ENCODE results near the gene SECTM1.

Gene SECTM1

GRCh38 chr17:82346342-82347300 lies 13.1 kb upstream of the SECTM1 start:
- H3K36me3 ChIP-seq (ENCODE audit: control insufficient read depth, insufficient read depth, low read length): no peaks in the 10 kb centered on the region
- no peak overlapping the region for H3K4me3 ChIP-seq (ENCODE audit: insufficient read depth, low read depth, low read length)
- H3K4me1 ChIP-seq (ENCODE audit: control insufficient read depth, insufficient read depth, low read length): peaks cover 9% of the 10 kb centered on the region
- no peaks in the 10 kb centered on the region for H3K9me3 ChIP-seq (ENCODE audit: control insufficient read depth, low read length)
- H3K27me3 ChIP-seq (ENCODE audit: control insufficient read depth, insufficient read depth, low read length, poor library complexity, severe bottlenecking): peaks cover 4% of the 10 kb centered on the region
- H3K27ac ChIP-seq (ENCODE audit: insufficient read depth, low read depth, low read length, poor library complexity, severe bottlenecking): no peak overlapping the region
- WGBS, 2 experiments: 92% methylated on average over 28 of the region's 28 CpGs

GRCh38 chr17:82345151-82345976 lies 11.8 kb upstream of the SECTM1 start:
- H3K36me3 ChIP-seq (ENCODE audit: control insufficient read depth, insufficient read depth, low read length): no peaks in the 10 kb centered on the region
- no peaks in the 10 kb centered on the region for H3K9me3 ChIP-seq (ENCODE audit: control insufficient read depth, low read length)
- no peak overlapping the region for H3K4me3 ChIP-seq (ENCODE audit: insufficient read depth, low read depth, low read length)
- peaks cover 9% of the 10 kb centered on the region for H3K4me1 ChIP-seq (ENCODE audit: control insufficient read depth, insufficient read depth, low read length)
- 93 to 94% methylated on average over 42 of the region's 42 CpGs for WGBS, 2 experiments
- H3K27ac ChIP-seq (ENCODE audit: insufficient read depth, low read depth, low read length, poor library complexity, severe bottlenecking): no peak overlapping the region
- H3K27me3 ChIP-seq (ENCODE audit: control insufficient read depth, insufficient read depth, low read length, poor library complexity, severe bottlenecking): peaks cover 4% of the 10 kb centered on the region

- Histone ChIP-seq H3K9me3 (ENCODE audit: control insufficient read depth, low read length) (no peaks in the 10 kb centered on the region), H3K36me3 (ENCODE audit: control insufficient read depth, insufficient read depth, low read length) (no peaks in the 10 kb centered on the region), H3K4me3 (ENCODE audit: insufficient read depth, low read depth, low read length) (no peak overlapping the region), H3K27ac (ENCODE audit: insufficient read depth, low read depth, low read length, poor library complexity, severe bottlenecking) (no peak overlapping the region), H3K27me3 (ENCODE audit: control insufficient read depth, insufficient read depth, low read length, poor library complexity, severe bottlenecking) (peaks cover 8% of the 10 kb centered on the region), H3K4me1 (ENCODE audit: control insufficient read depth, insufficient read depth, low read length) (peaks cover 9% of the 10 kb centered on the region)
- WGBS, 2 experiments: 89 to 90% methylated on average over 24 of the region's 24 CpGs
Measured at GRCh38 chr17:82344175-82344907, 10.8 kb upstream of the SECTM1 start.

GRCh38 chr17:82343560-82343959 lies 10.0 kb upstream of the SECTM1 start:
- no peak overlapping the region for H3K27ac ChIP-seq (ENCODE audit: insufficient read depth, low read depth, low read length, poor library complexity, severe bottlenecking)
- H3K27me3 ChIP-seq (ENCODE audit: control insufficient read depth, insufficient read depth, low read length, poor library complexity, severe bottlenecking): peaks cover 12% of the 10 kb centered on the region
- H3K9me3 ChIP-seq (ENCODE audit: control insufficient read depth, low read length): no peaks in the 10 kb centered on the region
- H3K4me3 ChIP-seq (ENCODE audit: insufficient read depth, low read depth, low read length): no peak overlapping the region
- WGBS, 2 experiments: 93 to 94% methylated on average over 5 of the region's 5 CpGs
- H3K36me3 ChIP-seq (ENCODE audit: control insufficient read depth, insufficient read depth, low read length): no peaks in the 10 kb centered on the region
- H3K4me1 ChIP-seq (ENCODE audit: control insufficient read depth, insufficient read depth, low read length): peaks cover 9% of the 10 kb centered on the region

- H3K27ac ChIP-seq (ENCODE audit: insufficient read depth, low read depth, low read length, poor library complexity, severe bottlenecking): no peak overlapping the region
- peaks cover 9% of the 10 kb centered on the region for H3K4me1 ChIP-seq (ENCODE audit: control insufficient read depth, insufficient read depth, low read length)
- no peaks in the 10 kb centered on the region for H3K36me3 ChIP-seq (ENCODE audit: control insufficient read depth, insufficient read depth, low read length)
- peaks cover 22% of the 10 kb centered on the region for H3K27me3 ChIP-seq (ENCODE audit: control insufficient read depth, insufficient read depth, low read length, poor library complexity, severe bottlenecking)
- 90 to 91% methylated on average over 28 of the region's 28 CpGs for WGBS, 2 experiments
- no peak overlapping the region for H3K4me3 ChIP-seq (ENCODE audit: insufficient read depth, low read depth, low read length)
- no peaks in the 10 kb centered on the region for H3K9me3 ChIP-seq (ENCODE audit: control insufficient read depth, low read length)
Measured at GRCh38 chr17:82342361-82343079, 9.0 kb upstream of the SECTM1 start.

DNA sequence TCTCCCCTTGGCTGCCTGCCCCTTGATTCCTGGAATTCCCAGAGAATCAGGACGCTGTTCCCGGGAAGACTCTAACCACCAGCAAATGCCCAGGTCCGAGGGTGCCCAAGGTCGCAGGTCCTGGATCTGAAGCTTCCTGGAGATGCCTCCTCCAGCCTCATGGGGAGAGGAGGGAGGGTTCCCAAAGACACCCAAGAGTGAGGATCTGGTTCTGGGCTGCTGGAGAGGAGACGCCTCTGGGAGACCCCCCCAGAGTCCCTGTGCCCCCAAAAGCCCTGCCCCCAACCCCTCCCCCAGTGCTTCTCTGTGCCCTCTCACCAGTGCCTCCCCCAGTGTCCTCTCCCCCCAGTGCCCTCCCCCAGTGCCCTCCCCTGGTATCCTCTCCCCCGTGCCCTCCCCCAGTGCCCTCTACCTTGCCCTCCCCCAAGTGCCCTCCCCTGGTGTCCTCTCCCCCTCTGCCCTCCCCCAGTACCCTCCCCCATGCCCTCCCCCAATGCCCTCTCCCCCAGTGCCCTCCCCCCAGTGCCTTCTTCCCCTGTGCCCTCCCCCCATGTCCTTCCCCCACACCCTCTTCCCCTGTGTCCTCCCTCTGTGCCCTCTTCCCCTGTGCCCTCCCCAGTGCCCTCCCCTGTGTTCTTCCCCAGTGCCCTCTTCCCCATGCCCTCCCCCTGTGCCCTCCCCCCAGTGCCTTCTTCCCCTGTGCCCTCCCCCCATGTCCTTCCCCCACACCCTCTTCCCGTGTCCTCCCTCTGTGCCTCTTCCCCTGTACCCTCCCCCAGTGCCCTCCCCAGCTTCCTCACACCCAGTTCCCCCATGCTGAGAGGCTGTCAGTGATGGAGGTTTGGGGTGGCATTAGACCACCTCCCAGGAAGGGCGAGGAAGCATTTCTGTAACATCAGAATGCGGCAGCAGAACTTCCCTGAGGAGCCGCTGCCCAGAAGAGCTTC lies 6.3 kb upstream of the SECTM1 start:
- H3K27me3 ChIP-seq (ENCODE audit: control insufficient read depth, insufficient read depth, low read length, poor library complexity, severe bottlenecking): peaks cover 46% of the 10 kb centered on the region
- peaks cover 19% of the 10 kb centered on the region for H3K4me1 ChIP-seq (ENCODE audit: control insufficient read depth, insufficient read depth, low read length)
- H3K9me3 ChIP-seq (ENCODE audit: control insufficient read depth, low read length): no peaks in the 10 kb centered on the region
- no peak overlapping the region for H3K27ac ChIP-seq (ENCODE audit: insufficient read depth, low read depth, low read length, poor library complexity, severe bottlenecking)
- H3K4me3 ChIP-seq (ENCODE audit: insufficient read depth, low read depth, low read length): no peak overlapping the region
- no peaks in the 10 kb centered on the region for H3K36me3 ChIP-seq (ENCODE audit: control insufficient read depth, insufficient read depth, low read length)
- WGBS, 2 experiments: 76 to 83% methylated on average over 7 to 9 of the region's 10 CpGs

- 33 to 36% methylated on average over 29 of the region's 29 CpGs for WGBS, 2 experiments
- no peak overlapping the region for H3K27ac ChIP-seq (ENCODE audit: insufficient read depth, low read depth, low read length, poor library complexity, severe bottlenecking)
- H3K4me1 ChIP-seq (ENCODE audit: control insufficient read depth, insufficient read depth, low read length): peaks cover 21% of the 10 kb centered on the region
- no peaks in the 10 kb centered on the region for H3K9me3 ChIP-seq (ENCODE audit: control insufficient read depth, low read length)
- H3K4me3 ChIP-seq (ENCODE audit: insufficient read depth, low read depth, low read length): no peak overlapping the region
- peaks cover 55% of the 10 kb centered on the region for H3K27me3 ChIP-seq (ENCODE audit: control insufficient read depth, insufficient read depth, low read length, poor library complexity, severe bottlenecking)
- H3K36me3 ChIP-seq (ENCODE audit: control insufficient read depth, insufficient read depth, low read length): no peaks in the 10 kb centered on the region
Measured at GRCh38 chr17:82338858-82339633, 5.5 kb upstream of the SECTM1 start.

GRCh38 chr17:82334622-82335394 lies 1.2 kb upstream of the SECTM1 start:
- peaks cover 29% of the 10 kb centered on the region for H3K4me1 ChIP-seq (ENCODE audit: control insufficient read depth, insufficient read depth, low read length)
- WGBS, 2 experiments: 56 to 58% methylated on average over 16 of the region's 16 CpGs
- no peak overlapping the region for H3K4me3 ChIP-seq (ENCODE audit: insufficient read depth, low read depth, low read length)

More at GRCh38 chr17:82334622-82335394, 1.2 kb upstream of the SECTM1 start:
- Histone ChIP-seq H3K9me3 (ENCODE audit: control insufficient read depth, low read length) (no peaks in the 10 kb centered on the region), H3K27me3 (ENCODE audit: control insufficient read depth, insufficient read depth, low read length, poor library complexity, severe bottlenecking) (peaks cover 97% of the 10 kb centered on the region), H3K27ac (ENCODE audit: insufficient read depth, low read depth, low read length, poor library complexity, severe bottlenecking) (no peak overlapping the region), H3K36me3 (ENCODE audit: control insufficient read depth, insufficient read depth, low read length) (no peaks in the 10 kb centered on the region)
